ENCODE data around the gene RSBN1L.
"Not testable (repeated sequence)": the region's sequence is repeated elsewhere in the genome, so short reads cannot be mapped to it uniquely, and the experiment has no call there.

RSBN1L gene

DNA sequence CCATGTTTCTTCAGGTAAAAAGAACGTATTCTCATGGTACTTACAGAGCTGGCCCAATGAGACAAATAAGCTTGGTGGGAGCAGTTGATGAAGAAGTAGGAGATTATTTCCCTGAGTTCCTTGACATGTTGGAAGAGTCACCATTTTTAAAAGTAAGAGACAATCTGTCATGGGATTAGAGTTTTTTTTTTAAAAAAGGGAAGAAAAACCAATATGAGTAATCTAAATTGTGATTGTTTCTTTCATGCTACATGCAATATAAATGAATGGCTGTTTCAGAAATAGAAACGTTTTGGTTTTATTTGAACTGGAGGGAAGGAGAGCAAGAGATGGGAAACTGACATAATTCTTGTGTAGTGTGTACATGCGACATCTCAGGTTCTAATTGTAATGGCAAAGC is 69.2 kb downstream of the RSBN1L start:
- H3K4me3 ChIP-seq (ENCODE audit: low read depth, low read length): no peak overlapping the region

DNA sequence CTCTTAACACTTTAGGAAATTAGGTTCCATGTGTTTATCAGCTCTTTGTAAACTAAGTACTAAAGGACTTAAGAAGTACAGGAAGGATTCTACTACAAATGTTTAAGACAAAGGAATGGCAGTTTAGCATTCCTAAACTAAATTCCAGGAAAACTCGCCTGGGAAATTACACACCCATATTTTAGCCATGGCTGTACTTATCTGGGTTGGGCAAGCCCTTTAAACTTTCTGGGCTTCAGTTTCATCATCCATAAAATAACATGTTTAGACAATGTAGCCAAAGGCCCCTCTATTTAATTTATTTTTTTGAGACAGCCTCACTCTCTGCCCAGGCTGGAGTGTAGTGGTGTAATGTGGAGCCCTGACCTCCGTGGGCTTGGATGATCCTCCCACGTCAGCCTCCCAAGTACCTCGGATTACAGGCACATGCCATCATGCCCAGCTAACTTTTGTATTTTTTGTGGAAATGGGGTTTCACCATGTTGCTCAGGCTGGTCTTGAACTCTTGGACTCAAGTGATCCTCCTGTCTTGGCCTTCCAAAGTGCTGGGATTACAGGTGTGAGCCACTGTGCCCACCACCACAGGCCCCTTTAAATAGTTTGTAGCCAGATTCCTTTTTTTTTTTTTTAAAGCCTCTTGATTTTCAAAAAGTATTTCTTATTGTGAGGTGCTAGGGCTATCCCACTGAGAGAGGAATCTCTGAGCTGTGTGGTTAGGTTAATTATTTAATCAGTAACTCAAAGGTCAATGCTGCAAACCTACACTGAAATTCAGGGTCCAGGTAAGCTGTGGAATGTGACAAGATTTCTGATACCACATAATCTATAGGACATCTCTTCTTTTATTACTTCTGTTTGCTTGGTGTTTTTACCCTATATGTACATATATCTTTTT is 69.9 kb downstream of the RSBN1L start:
- no peak overlapping the region for H3K4me3 ChIP-seq (ENCODE audit: low read depth, low read length)

GRCh38 chr7:77766801-77767605 is 70.7 kb downstream of the RSBN1L start:
- H3K4me3 ChIP-seq (ENCODE audit: low read depth, low read length): no peak overlapping the region

- no peak overlapping the region for H3K4me3 ChIP-seq (ENCODE audit: low read depth, low read length)
Observed at GRCh38 chr7:77770316-77770715, 74.1 kb downstream of the RSBN1L start.

DNA sequence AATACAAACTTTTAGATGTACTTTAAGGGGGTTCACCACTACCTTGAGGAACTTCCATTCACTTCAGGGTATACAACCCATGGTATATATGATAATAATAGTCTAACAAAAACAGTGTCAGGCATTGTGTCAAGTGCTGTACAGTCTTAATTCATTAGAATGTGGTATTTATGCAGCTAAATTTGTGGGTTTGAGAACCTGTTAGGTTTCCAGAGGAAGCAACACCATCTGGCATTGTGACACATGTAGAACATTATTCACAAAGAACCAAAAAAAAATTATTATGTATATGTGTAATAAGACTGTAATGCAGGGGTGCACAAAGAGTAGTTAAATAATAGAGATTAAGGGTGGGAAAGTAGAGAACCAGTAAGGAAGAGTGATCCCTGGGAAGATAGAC is 75.6 kb downstream of the RSBN1L start:
- no peak overlapping the region for H3K4me3 ChIP-seq (ENCODE audit: low read depth, low read length)

- no peak overlapping the region for H3K4me3 ChIP-seq (ENCODE audit: low read depth, low read length)
Observed at GRCh38 chr7:77778535-77778934, 82.3 kb downstream of the RSBN1L start.

DNA sequence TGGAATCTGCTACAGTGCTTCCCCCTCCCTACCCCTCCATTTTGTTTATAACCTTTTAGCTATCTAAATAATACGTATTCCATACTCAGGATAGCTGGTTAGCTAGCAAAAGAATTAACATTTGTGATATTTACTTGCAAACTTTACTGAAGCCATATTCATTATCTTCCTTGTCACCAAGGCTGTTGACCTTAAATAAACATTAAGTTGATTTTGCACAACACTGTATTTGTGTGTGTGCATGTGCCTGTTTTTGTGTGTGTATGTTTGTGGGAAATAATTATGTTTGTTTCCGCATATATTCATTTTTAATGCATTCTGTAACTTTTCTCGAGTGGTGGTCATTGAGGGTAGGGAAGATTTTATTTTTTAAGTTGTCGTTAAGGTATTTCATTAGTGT is 86.1 kb downstream of the RSBN1L start:
- H3K4me3 ChIP-seq (ENCODE audit: low read depth, low read length): no peak overlapping the region

DNA sequence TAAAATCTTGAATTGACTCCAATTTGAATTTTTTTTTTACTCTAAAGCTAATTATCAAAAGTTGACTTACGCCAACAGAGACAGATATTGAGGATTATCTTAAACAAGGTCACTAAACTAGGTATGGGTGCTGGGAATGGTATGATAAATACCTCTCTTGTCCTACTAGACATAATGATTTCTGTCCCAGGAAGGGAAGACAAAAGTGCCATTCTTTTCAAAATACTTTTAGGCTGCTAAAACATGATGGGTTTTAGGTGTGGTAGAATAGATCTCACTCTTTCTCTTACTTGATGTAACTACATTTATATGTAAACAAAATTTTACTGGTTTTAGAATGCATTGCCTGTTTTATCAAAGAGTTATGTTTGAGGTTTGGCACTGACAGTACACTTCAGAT is 86.9 kb downstream of the RSBN1L start:
- H3K4me3 ChIP-seq (ENCODE audit: low read depth, low read length): no peak overlapping the region

DNA sequence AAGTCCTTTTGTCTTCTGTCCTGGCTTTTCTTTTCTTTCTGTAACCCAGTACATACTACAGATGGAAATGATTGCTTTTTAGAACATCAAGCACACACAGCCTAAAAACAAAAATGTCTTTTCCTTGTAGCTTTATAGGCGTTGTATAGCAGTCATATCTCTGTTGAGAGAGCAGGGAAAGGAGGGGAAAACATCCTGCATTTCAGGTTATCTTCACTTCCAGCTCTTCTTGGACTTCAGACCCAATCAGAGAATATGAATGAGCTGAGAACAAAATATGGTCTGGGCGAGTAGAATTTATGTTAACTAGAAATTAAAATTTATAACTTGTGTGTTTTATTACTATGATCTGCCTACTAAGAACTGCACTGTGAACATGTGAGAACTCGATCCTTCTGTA is 87.3 kb downstream of the RSBN1L start:
- no peak overlapping the region for H3K4me3 ChIP-seq (ENCODE audit: low read depth, low read length)

DNA sequence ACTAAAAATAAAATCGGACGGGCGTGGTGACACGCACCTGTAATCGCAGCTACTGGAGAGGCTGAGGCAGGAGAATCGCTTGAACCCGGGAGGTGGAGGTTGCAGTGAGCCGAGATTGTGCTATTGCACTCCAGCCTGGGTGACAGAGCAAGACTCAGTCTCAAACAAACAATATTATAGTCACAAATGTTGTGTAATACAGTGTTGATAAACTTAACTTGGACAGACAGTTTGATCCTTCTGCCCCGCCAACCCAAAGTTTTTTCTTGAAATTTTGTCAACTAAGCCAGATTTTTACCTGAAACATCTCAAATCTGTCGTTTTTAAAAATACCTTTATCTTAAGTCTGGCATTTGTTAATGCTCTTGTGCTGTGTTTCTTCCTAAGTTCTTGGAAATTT is 88.2 kb downstream of the RSBN1L start:
- H3K4me3 ChIP-seq (ENCODE audit: low read depth, low read length): not testable (repeated sequence)

DNA sequence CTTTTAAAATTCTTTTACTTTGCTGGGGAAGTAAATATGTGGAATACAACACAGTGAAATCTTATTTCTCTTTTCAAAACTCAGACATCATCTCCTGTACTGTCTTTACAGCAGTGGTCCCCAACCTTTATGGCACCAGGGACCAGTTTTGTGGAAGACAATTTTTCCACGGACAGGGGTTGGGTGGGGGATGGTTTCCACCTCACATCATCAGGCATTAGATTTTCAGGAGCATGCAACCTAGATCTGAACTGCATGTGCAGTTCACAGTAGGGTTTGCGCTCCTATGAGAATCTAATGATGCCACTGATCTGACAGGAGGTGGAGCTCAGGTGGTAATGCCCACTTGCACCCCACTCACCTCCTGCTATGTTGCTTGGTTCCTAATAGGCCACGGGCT is 89.8 kb downstream of the RSBN1L start:
- no peak overlapping the region for H3K4me3 ChIP-seq (ENCODE audit: low read depth, low read length)

DNA sequence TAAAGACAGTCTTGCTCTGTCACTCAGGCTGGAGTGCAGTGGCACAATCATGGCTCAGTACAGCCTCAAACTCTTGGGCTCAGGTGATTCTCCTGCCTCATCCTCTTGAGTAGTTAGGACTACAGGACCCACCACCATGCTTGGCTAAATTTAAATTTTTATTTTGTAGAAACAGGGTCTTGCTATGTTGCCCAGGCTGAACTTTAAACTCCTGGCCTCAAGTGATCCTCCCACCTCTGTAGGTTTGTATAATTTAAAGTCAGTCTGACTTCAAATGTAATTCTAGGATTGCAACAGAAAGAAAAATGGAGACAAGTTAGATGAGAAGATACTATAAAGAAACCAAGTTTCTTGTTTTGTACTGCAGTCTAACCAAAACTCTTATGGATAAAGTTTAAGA is 90.5 kb downstream of the RSBN1L start:
- H3K4me3 ChIP-seq (ENCODE audit: low read depth, low read length): no peak overlapping the region

DNA sequence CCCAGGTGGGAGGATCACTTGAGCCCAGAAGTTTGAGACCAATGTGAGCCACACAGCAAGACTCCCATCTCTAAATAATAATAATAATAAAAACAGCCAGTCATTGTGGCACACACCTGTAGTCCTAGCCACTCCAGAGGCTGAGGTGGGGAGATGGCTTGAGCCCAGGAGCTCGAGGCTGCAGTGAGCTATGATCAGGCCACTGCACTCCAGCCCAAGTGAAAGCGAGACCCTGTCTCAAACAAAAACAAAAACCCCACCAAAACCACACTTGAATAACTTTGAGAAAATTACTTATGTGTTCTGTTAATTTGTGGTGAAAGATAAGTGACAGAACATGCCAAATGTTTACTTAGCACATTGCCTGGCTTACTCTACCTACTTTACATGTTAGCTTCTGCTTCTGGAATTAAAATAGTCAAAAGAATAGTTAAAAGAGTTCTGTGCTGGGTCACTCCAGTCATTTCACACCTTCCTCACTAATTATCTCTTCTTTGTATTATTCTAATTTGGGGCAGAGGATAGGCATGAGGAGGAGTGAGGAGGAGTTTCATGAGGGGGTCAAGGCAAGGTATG is 92.2 kb downstream of the RSBN1L start:
- H3K4me3 ChIP-seq (ENCODE audit: low read depth, low read length): no peak overlapping the region

GRCh38 chr7:77791336-77791735 is 95.1 kb downstream of the RSBN1L start:
- H3K4me3 ChIP-seq (ENCODE audit: low read depth, low read length): no peak overlapping the region

- H3K4me3 ChIP-seq (ENCODE audit: low read depth, low read length): no peak overlapping the region
Observed at GRCh38 chr7:77791956-77792355, 95.7 kb downstream of the RSBN1L start.

GRCh38 chr7:77794000-77794399 is 97.7 kb downstream of the RSBN1L start:
- H3K4me3 ChIP-seq (ENCODE audit: low read depth, low read length): no peak overlapping the region

GRCh38 chr7:77796109-77796508 is 99.8 kb downstream of the RSBN1L start:
- no peak overlapping the region for H3K4me3 ChIP-seq (ENCODE audit: low read depth, low read length)

GRCh38 chr7:77796960-77797359 is 100.7 kb downstream of the RSBN1L start:
- H3K4me3 ChIP-seq (ENCODE audit: low read depth, low read length): peak overlapping the region; percentile 93

- peak overlapping the region; percentile 93 for H3K4me3 ChIP-seq (ENCODE audit: low read depth, low read length)
Observed at GRCh38 chr7:77797734-77798393, 101.6 kb downstream of the RSBN1L start.

DNA sequence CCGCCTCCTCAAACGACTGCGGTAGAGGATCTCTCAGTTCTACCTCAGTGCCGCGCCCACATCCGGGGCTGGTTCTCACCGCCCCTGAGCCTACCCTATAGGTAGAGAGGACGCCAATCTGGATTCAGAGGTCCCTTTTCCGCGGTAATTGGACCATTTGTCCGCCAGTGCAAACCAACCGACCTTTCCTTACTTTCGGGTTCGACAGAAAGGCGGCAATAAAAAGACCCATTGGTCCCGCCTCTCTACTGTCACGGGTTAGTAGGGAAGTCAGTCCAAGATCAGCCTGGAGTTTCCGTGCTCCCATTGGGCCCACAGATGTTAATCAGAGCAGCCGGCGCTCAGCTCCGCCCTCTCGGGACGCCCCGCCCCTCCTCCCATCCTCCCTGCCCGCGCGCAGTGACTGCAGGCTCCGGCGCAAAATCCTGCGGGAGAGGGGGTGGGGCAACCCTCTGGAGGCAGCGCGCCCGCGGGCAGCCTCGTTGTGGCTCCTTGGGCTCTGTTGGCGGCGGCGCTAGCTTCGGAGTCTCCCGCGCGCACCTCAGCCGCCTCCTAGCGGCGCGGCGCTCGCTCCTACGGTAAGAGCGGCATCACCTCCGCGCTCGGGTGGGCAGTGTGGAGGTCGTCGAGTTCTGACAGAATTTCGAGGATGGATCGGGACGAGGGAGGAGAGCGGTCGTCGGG is 102.3 kb downstream of the RSBN1L start, which contains the start of the genes PHTF2 and TMEM60:
TSS of gene PHTF2 (plus strand) at position 380 of the 684 bp plus-strand sequence.
TSS of gene TMEM60 (minus strand) at position 41 of the 684 bp plus-strand sequence. CDS start 4,061 bp downstream, outside the sequence.
- peak within 1 kb of the TSS; percentile 93 for H3K4me3 ChIP-seq (ENCODE audit: low read depth, low read length)

All from iPS-11a (cell line).